Activated T-cell treated with anti-CD3 and anti-CD28 coated beads, Interleukin-2, amount 50 U/mL, for 48 hours (primary cell): ENCODE measurements around the gene PHKA1.
A peak's percentile ranks its signal among the peaks of the same experiment; 100 is the strongest.
"Not testable (repeated sequence)": the region's sequence is repeated elsewhere in the genome, so short reads cannot be mapped to it uniquely, and the experiment has no call there.

Experiments
- DNase-seq, 2 experiments: peaks; one replicate each; pipeline ENCODE4 v3.0.0-alpha.2; 2020

The PHKA1 gene

DNA sequence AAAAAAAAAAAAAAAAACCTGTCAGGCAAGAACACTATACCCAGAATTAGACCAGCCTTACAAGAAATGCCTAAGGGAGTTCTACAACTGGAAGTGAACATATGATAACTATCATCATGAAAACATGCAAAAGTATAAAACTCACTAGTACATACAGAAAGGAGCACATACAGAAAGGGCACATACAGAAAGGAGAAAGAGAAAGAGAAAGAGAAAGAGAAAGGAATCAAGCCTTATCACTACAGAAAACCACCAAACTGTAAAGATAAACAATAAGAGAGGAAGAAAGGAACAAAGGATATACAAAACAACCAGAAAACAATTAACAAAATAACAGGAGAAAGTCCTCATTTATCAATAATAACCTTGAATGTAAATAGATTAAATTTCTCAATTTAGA, 50.4 kb downstream of the PHKA1 start:
- no peak for DNase-seq

- no peak for DNase-seq
Observed at GRCh38 chrX:72662020-72662747, 51.9 kb downstream of the PHKA1 start.

DNA sequence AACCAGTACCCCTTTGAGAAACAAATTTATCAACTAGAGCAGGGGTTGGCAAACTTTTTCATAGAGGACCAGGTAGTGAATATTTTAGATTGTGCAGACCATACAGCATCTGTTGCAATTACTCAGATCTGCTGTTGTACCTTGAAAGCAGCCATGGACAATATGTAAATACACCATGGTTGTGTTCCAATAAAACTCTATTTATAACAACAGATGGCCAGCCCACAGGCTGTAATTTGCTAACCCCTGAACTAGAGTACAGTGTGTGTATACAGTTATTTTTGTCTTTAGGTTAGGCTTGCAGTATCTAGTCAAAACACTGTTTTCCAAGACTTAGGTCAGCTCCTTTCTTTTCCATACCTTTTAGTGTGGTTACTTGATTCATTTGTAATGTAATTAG, 54.4 kb downstream of the PHKA1 start:
- no peak for DNase-seq

DNA sequence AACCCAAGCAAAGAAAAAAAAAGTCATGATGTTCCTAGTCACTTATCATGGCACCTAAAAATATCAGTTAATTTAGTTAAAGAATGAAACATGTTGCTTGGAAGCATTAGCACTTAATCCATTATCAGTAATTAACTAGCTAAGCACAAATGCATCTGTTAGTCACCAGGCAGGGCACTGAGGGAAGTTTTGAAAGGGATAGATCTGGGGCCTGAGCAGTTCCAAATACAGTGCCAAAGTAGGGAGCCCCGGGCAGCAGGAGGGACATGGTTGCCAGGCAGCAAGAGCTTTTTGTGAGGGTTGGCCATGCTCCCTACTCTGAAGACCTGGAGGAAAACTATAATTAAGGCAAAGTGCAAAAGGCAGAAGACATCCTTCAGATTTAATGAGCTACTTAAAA, 62.0 kb downstream of the PHKA1 start:
- no peak for DNase-seq

- no peak for DNase-seq
Observed at GRCh38 chrX:72644946-72645345, 69.2 kb downstream of the PHKA1 start.

- DNase-seq, result no peak
Observed at GRCh38 chrX:72641611-72642010, 72.5 kb downstream of the PHKA1 start.

DNA sequence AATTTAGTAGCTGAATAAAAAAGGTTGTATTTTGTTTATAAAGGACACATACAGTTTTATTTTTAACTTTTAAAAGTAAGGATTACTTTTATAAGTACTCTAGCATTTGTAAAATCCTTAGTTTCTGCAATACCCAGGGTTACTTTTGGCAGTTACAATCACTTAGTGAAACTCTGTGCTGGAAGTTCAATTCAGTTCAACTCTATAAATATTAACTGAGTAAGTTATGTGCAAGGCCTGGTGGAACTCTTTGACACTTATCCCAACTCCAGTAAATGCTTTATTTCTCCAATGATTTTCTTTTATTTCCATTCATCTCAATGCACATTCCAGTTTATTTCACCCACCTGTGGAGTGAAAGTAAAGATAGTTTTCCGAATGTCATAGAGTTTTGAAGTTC, 78.2 kb downstream of the PHKA1 start:
- no peak for DNase-seq

DNA sequence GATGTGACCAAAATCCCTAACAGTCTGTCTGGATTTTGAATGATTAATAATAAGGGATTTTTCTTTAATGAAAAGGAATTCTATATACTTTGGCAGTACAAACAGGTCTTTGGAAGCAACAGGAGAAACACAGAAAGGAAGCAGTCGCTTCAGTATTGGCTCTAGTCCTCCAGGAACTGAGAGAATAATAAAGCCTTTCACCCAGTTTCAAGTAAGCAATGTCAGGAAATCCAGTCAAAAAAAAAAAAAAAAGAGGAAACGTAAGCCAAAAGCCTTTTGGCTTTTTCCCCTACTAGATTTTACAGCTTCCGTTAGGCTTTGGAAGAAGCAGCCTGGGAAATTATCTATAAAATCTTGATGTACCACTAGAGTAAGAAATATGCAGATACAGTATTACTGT, 79.8 kb downstream of the PHKA1 start:
- DNase-seq, result no peak

DNA sequence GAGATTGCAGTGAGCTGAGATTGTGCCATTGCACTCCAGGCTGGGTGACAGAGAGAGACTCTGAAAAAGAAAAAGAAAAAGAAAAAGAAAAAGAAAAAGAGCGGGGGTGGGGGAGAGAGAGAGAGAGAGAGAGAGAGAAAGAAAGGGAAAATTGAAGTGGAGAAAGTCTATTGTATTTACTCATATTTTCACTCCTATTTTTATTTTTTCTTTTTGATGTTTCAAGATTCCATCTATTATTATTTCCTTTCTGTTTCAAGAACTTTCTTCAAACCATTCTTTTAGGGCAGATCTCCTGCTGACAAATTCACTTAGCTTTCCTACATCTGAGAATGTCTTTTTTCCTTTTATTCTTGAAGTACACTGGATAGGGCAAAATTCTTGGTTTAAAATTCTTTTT, 83.9 kb downstream of the PHKA1 start:
- no peak for DNase-seq

GRCh38 chrX:72624194-72624593, 89.9 kb downstream of the PHKA1 start:
- DNase-seq, result no peak

DNA sequence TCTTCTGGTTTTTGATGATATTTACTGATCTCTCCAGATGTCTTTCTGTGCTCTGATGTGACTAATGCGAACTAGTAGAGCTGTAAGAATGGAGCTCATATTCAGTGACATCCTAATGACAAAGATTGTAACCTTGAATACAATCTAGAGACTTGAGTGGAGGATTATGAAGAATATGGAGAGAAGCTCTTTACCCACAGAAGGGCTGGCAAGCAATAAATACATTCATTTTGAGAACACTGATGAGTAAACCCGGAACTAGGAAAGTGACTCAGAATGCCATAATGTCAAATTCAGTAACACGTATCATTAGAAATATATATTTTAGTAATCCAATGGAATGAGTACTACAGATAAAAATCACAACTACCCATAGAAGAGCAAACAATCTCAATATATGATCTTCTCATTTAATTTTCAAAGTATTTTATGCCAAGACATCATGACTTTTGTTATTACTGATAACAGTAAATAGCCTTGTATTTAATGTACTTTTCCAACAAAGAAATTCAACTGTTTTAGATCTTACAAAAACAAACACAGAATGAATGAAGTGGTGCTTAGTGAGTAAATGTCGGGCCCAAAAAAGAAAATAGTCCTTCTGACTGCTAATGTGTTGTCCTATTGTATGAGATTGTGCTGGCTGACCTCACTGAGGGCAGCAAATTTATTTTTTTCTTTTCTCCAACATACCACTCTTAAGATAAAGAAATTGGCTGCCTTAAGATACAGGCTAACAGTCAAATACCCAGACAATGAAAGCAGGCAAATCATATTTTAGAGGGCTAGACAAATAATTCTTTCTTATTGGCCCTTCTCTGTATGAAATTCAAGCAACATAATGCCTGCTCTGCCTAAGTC, 92.3 kb downstream of the PHKA1 start:
- DNase-seq, result no peak

GRCh38 chrX:72621163-72621562, 92.9 kb downstream of the PHKA1 start:
- peak in 1 of 2 experiments; percentile 17 for DNase-seq

- peak; percentile 64 to 66 for DNase-seq
Observed at GRCh38 chrX:72620550-72621145, 93.5 kb downstream of the PHKA1 start.

DNA sequence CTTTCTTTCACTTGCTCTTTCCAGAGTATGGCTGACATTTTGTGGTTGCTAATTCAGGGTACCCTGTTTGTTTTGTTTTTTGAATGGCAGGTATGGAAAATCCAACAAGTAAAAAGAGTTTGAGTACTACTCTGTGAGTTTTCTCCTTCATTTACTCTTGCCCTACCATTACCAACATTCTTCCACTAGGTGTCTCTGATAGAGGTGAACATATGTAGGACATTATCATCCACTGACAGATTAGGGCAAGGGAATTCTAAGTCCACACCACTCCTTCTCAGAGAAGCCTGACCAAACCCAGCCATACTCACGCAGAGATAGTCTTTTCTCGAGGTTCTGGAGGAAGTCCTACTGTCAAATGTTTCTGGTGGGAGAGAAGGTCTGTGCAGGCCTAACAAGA, 104.8 kb downstream of the PHKA1 start:
- no peak for DNase-seq

DNA sequence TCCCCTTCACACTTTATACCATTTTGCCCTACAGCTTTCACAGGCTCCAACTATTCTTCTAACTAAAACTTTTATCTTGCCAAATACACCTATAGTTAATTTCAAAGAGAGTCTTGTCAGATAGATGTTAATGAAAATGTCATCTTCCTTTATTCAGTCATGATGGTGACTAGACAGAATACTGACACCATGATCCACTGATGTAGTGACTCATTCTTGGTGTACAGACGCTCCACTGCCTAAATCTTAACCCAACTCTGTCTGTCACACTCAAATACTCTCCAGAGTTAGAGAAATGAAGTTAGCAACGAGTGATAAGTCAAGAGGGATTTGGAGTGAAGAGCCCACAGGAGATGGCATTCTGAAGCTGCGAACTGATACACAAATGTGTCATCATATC, 109.4 kb downstream of the PHKA1 start:
- DNase-seq, result no peak

GRCh38 chrX:72604112-72604511, 110.0 kb downstream of the PHKA1 start:
- DNase-seq, result no peak

GRCh38 chrX:72591038-72591437, 123.1 kb downstream of the PHKA1 start:
- not testable (repeated sequence) for DNase-seq

DNA sequence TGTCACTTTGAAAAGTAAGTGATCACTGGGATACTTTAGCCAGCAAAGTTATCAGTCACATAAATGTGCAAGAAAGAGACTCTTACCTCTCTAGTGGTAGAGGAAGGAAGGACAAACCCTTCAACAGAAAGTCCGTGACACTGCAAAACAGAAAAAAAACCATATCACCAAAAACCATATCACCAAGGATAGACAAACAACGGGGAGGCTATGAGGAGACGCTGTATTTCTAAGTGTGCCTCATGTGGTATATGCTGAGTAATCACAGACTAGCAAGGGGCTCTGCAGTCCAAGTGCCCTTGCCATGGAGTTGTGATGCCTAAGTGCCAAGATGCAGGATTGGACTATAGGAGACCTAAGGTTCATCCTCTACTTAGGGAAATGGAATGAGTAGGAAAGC, 129.9 kb downstream of the PHKA1 start:
- no peak for DNase-seq

DNA sequence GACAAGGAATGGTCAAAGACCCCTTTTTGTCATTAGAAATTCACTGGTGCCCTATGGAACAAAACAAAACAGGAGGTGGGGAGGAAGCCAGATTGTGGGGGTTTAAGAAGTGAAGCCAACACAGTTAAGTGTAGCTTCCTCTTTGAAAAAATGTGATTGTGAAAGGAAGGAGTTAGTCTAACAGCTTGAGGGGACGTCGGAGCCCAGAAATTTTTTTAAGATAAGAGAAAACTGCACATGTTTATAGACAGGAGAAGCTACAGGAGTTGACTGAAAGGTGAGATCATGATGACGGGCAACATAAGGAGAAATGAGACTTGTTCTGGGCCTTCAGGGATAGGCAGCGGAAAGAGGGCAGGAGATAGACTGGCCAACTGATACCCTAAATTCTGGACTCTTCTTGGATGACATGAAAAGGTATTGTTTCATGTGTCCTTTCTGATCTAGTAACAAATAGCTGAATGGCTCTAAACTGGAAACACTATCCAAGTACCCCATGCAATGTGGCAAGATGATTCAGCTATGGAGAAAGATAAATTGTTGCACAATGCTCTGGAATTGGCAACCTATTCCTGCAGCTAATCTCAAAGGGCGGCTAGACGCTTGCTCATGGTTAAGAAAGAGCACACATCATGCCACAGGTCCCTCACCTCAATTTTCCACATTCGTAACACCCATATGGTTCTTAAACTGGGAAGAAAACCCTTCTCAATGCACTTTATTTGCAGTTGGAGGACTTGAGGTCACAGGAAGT, 137.8 kb downstream of the PHKA1 start:
- DNase-seq, result no peak

DNA sequence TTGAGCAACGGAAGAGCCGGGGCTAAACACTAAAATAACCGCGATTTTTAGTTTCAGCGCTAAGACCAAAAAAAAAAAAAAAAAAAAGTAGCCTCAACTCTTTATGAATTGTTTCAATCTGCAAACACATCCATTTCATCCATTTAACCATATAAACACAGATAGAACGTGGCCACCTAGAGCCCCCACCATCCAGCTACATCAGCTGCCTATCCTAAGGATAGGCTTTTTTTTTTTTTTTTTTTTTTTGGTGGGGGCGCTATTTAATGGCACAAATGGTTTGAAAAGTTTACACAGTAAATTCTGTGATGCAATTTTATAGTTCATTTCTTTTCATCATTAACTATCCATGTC, 141.0 kb downstream of the PHKA1 start:
- DNase-seq, result no peak

DNA sequence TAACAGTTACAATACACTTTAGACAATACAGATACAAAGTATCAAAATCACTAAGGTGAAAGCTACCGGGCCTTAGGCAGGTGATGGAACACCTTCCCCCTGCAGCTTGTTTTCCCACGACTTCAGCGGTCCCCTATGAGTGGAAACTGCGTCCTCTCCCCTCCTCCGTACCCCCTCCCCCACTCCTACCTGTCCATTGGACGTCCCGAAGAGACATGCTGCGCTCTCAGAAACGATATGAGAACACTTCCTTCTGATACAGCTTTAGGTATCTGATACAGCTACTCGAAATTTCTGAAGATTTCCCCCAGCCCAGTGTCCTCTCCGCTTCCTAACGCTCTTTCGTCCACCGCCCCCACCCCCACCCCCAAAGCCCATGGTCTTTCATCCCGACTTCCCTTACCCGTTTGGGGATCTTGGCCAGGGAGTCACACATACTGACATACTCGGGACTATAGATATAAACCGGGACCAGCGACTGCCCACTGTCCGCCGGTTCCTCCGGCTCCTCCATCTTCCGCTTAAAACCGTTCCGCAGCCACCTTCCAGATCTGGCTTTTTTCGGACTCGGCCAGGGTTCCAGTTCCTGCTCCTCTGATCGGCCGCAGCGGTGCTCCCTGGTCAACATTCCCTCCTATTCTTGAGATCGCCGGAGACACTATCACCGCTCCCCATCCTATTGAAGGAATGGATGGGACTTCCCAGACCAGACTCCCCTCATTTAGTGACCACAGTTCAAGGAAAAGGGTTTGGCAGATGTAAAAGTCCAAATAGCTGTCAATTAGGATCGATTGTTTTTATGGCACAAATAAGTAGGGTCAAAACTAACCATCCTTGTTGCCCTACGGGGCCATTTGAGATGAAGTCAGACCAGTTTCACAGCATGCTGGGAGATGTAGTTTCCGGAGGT, 141.6 kb downstream of the PHKA1 start, which contains the start of gene HDAC8:
TSS of gene HDAC8 (minus strand) at position 596 of the 910 bp plus-strand sequence. CDS start at position 514, 82 bp downstream.
- DNase-seq, result peak; percentile 54 to 64

DNA sequence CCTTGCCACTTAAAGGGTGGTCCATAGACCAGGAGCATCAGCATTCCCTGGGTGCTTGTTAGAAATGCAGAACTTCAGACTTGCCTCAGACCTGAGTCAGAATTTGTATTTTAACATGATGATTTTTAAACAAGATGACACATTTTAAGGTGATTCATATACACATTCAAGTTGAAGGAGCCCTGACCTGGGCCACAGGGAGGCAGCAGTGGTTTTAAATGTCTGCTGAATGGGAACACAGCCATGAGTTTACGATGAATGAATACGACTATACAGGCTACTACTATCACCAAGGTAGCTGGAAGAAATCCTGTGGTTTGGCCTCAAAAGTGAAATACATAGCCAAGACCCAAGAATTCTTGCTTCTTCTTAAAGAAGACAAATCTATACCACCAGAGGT, 144.3 kb downstream of the PHKA1 start:
- peak; percentile 24 to 31 for DNase-seq
